GM12872 (cell line): ENCODE results near the gene MAML2.
A peak's percentile ranks its signal among the peaks of the same experiment; 100 is the strongest.

ENCODE experiments used
- CTCF ChIP-seq: IDR thresholded peaks from 3 replicates; pipeline ENCODE4 v1.5.1; 2011; ENCODE audit warnings: low read depth, mild to moderate bottlenecking, low read length, moderate library complexity; ENCODE audit not compliant: insufficient read depth

The MAML2 gene

GRCh38 chr11:96161307-96162089, 181.5 kb downstream of the MAML2 start:
- no peak for TF ChIP-seq CTCF

GRCh38 chr11:96160732-96161306, 182.2 kb downstream of the MAML2 start:
- no peak for TF ChIP-seq CTCF

GRCh38 chr11:96159968-96160367, 183.0 kb downstream of the MAML2 start:
- TF ChIP-seq CTCF: no peak

- no peak for TF ChIP-seq CTCF
Observed at GRCh38 chr11:96158126-96158525, 184.9 kb downstream of the MAML2 start.

- no peak for TF ChIP-seq CTCF
Observed at GRCh38 chr11:96157517-96157873, 185.5 kb downstream of the MAML2 start.

GRCh38 chr11:96156379-96156722, 186.6 kb downstream of the MAML2 start:
- no peak for TF ChIP-seq CTCF

GRCh38 chr11:96155627-96156378, 187.2 kb downstream of the MAML2 start:
- peak; percentile 32; the same call in 1 of the 3 replicates for TF ChIP-seq CTCF
